ENCODE measurements around the gene TSN.

GRCh38 chr2:121791290-121791689 lies 35.8 kb downstream of the TSN start:
- TF ChIP-seq CTCF (IDR thresholded peaks at IDR 0.05): no peak
- no peak for TF ChIP-seq POLR2A (IDR thresholded peaks at IDR 0.05)
- TF ChIP-seq EP300 (IDR thresholded peaks at IDR 0.05): no peak
